ENCODE results near the gene PRLH.

Gene PRLH

DNA sequence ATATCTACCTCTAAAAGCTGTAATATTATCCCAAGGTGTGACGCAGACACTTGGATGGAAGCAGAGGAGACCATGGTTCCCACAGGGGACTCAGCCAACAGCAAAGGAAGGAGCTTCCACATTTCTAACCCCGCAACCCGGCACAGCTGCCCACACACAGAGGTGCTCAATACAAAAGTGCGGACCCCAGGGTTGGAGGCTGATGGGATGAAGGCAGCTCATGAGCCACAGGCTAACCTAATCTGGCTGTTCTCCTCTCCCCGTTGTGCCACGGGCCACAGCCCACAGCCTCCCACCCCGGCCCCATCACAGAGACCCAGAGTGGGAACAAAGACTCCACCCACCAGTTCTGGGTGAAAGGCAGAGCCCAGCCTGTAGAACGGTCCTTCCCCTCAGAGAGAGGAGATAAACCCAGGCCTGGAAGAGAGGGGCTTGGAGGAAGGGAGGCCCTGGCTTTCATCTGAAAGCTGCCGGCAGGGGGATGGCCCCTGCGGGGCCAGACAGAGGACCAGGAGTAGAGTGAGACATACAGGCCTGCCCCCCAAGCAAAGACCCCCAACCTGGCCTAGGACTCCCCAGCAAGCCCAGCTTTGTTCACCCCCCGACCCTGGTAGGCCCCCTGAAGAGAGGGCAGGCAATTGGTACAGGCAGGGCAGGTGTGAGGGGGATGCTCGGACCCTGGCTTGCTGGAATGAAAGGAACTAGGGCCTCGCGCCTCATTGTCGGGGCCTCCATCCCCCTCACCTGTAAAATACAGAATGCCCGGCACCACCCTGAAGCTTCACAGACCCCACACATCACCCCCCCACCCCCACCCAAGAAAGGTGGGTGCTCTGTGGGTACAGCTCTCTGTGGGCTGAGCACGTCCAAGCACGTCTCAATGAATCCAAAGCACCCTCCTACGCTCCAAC is 17.3 kb downstream of the PRLH start:
- H4K20me1 ChIP-seq (ENCODE audit: low read depth, low read length) = no peaks in the 10 kb centered on the region
- no peaks in the 10 kb centered on the region for H3F3A ChIP-seq (ENCODE audit: insufficient read depth)
- no peak overlapping the region for H3K4me3 ChIP-seq (ENCODE audit: insufficient read depth, low read length, poor library complexity, severe bottlenecking)
- TF ChIP-seq, protein P1, sequence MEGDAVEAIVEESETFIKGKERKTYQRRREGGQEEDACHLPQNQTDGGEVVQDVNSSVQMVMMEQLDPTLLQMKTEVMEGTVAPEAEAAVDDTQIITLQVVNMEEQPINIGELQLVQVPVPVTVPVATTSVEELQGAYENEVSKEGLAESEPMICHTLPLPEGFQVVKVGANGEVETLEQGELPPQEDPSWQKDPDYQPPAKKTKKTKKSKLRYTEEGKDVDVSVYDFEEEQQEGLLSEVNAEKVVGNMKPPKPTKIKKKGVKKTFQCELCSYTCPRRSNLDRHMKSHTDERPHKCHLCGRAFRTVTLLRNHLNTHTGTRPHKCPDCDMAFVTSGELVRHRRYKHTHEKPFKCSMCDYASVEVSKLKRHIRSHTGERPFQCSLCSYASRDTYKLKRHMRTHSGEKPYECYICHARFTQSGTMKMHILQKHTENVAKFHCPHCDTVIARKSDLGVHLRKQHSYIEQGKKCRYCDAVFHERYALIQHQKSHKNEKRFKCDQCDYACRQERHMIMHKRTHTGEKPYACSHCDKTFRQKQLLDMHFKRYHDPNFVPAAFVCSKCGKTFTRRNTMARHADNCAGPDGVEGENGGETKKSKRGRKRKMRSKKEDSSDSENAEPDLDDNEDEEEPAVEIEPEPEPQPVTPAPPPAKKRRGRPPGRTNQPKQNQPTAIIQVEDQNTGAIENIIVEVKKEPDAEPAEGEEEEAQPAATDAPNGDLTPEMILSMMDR (IDR thresholded peaks at IDR 0.05; ENCODE audit: insufficient read depth, low read length, poor library complexity, severe bottlenecking) = no peak
- TF ChIP-seq EZH2phosphoT487 (conservative IDR thresholded peaks at IDR 0.05; ENCODE audit: low read length) = no peak
- no peaks in the 10 kb centered on the region for H3K27me3 ChIP-seq (ENCODE audit: low read length)
- no peak overlapping the region for H3K9ac ChIP-seq (ENCODE audit: low read length)
- H2AFZ ChIP-seq (ENCODE audit: low read depth, low read length, severe bottlenecking) = no peak overlapping the region
- no peaks in the 10 kb centered on the region for H3K36me3 ChIP-seq (ENCODE audit: low read length)
- H3K4me2 ChIP-seq (ENCODE audit: low read depth, low read length, poor library complexity, severe bottlenecking) = no peak overlapping the region
- no peaks in the 10 kb centered on the region for H3K9me3 ChIP-seq (ENCODE audit: insufficient read depth, low read length)
- H3K9me2 ChIP-seq (replicated peaks; ENCODE audit: insufficient read depth, low read length) = no peaks in the 10 kb centered on the region
- no peaks in the 10 kb centered on the region for H3K79me2 ChIP-seq (ENCODE audit: insufficient read depth, low read length)
- no peak overlapping the region for H3K27ac ChIP-seq (ENCODE audit: low read depth, low read length)

DNA sequence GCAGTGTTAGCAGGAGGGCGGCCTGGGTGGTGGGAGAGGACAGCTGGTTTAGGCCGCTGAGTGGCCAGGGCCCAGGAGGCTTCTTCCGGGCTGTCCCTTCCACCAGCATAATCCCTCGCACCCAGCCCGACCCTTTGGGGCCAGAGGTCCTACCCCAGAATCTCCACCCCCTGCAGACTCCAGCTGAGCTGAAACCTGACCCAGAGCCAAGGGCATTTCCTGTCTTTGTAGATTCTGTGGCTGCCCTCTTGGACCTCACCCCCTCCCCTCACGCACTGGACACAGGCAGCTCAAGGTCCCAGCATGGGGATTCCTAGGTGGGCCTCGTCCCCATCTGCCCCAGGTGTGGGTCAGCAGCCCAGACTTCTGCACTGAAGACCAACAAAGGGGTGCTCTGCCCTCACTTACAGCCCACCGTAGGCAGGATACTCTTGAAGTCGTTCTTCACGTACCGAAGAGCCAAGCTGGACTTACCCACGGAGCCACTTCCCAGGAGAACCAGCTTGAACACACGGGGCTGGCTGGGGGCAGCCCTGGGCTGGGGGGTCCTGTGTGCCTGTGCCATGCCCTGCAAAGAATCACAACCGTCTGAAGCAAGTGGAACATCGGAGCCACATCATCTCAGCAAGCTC is 19.3 kb downstream of the PRLH start:
- Histone ChIP-seq H3F3A (ENCODE audit: insufficient read depth) (no peaks in the 10 kb centered on the region), H3K27me3 (ENCODE audit: low read length) (no peaks in the 10 kb centered on the region), H3K4me3 (ENCODE audit: insufficient read depth, low read length, poor library complexity, severe bottlenecking) (no peak overlapping the region), H3K9me3 (ENCODE audit: insufficient read depth, low read length) (no peaks in the 10 kb centered on the region), H3K36me3 (ENCODE audit: low read length) (no peaks in the 10 kb centered on the region), H4K20me1 (ENCODE audit: low read depth, low read length) (no peaks in the 10 kb centered on the region), H3K9ac (ENCODE audit: low read length) (no peak overlapping the region), H3K27ac (ENCODE audit: low read depth, low read length) (no peak overlapping the region), H2AFZ (ENCODE audit: low read depth, low read length, severe bottlenecking) (no peak overlapping the region), H3K9me2 (replicated peaks; ENCODE audit: insufficient read depth, low read length) (no peaks in the 10 kb centered on the region), H3K4me2 (ENCODE audit: low read depth, low read length, poor library complexity, severe bottlenecking) (no peak overlapping the region), H3K79me2 (ENCODE audit: insufficient read depth, low read length) (no peaks in the 10 kb centered on the region)
- TF ChIP-seq, protein P1 (IDR thresholded peaks at IDR 0.05; ENCODE audit: insufficient read depth, low read length, poor library complexity, severe bottlenecking) = no peak
- TF ChIP-seq EZH2phosphoT487 (conservative IDR thresholded peaks at IDR 0.05; ENCODE audit: low read length) = no peak

DNA sequence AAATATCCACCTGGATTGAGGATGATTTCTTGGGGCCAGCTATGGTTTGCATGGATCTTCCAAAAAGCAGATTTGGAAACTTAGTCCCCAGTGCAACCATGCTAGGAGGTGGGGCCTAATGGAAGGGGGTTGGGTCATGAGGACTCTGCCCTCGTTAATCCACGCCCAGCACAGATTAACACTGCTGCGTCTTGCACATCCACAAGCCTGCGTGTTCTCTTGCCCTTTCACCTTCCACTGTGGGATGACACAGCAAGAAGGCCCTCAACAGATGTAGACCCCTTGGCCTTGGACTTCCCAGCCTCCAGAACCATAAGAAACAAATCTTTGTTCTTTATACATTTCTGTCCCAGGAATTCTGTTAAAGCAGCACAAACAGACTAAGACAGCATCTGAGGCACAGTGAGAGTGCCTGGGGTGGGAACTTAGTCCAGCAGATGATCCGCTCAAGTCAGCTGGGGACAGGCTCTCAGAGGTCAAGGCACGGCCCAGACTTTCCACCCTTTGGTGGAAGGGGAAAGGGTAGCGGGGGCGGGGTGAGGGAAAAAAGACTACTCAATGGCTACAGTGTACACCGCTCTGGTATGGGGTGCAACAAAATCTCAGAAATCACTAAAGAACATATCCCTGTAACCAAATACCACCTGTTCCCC is 21.8 kb downstream of the PRLH start:
- no peaks in the 10 kb centered on the region for H3K9me3 ChIP-seq (ENCODE audit: insufficient read depth, low read length)
- TF ChIP-seq, protein P1 (IDR thresholded peaks at IDR 0.05; ENCODE audit: insufficient read depth, low read length, poor library complexity, severe bottlenecking) = no peak
- no peak for TF ChIP-seq EZH2phosphoT487 (conservative IDR thresholded peaks at IDR 0.05; ENCODE audit: low read length)
- no peak overlapping the region for H2AFZ ChIP-seq (ENCODE audit: low read depth, low read length, severe bottlenecking)
- no peaks in the 10 kb centered on the region for H3K9me2 ChIP-seq (replicated peaks; ENCODE audit: insufficient read depth, low read length)
- H3K4me2 ChIP-seq (ENCODE audit: low read depth, low read length, poor library complexity, severe bottlenecking) = no peak overlapping the region
- H4K20me1 ChIP-seq (ENCODE audit: low read depth, low read length) = no peaks in the 10 kb centered on the region
- no peak overlapping the region for H3K4me3 ChIP-seq (ENCODE audit: insufficient read depth, low read length, poor library complexity, severe bottlenecking)
- no peak overlapping the region for H3K9ac ChIP-seq (ENCODE audit: low read length)
- no peaks in the 10 kb centered on the region for H3K79me2 ChIP-seq (ENCODE audit: insufficient read depth, low read length)
- H3K27me3 ChIP-seq (ENCODE audit: low read length) = no peaks in the 10 kb centered on the region
- H3F3A ChIP-seq (ENCODE audit: insufficient read depth) = no peaks in the 10 kb centered on the region
- no peak overlapping the region for H3K27ac ChIP-seq (ENCODE audit: low read depth, low read length)
- no peaks in the 10 kb centered on the region for H3K36me3 ChIP-seq (ENCODE audit: low read length)

All from SU-DHL-6 (cell line).